T-cell (primary cell): ENCODE measurements around the gene ANKFN1. TPM values are rescaled to one million over a fixed set of nuclear protein-coding genes. Genes with fewer than 3 reads are reported as not detected.

Experiments
- ATAC-seq, 4 experiments: fragments of 200-7000 bp in 3 of 4; fragments of 150-1000 bp in 1 of 4; cut with Tn5 transposase; replicated peaks in 1 of 4; 1 replicate in 3 of 4; 2 replicates in 1 of 4; pipeline ENCODE4 v1.10.0; 2021; ENCODE audit warnings: moderate library complexity in 3 of 4, mild to moderate bottlenecking in 2 of 4, moderate number of reproducible peaks in 1 of 4
- CTCF ChIA-PET, 2 donors: fragments of 300-600 bp; sonication (Branson Sonifier 250); formaldehyde crosslinking; loops; one replicate each; lab custom pipeline; 2022; ENCODE audit warnings: antibody characterized with exemption in 2 of 2; lab: Charles Lee
- POLR2A ChIA-PET, 2 donors: fragments of 300-600 bp; sonication (Branson Sonifier 250); formaldehyde crosslinking; loops; one replicate each; lab custom pipeline; 2022; ENCODE audit warnings: antibody characterized with exemption in 2 of 2; lab: Charles Lee
- DNase-seq, 35 experiments: peaks; one replicate each; pipeline versions ENCODE4 v3.0.0 to v3.0.0-alpha.2; 2013 to 2023
- H3K27ac ChIP-seq: one replicate; pipeline ENCODE4 v1.5.1; 2013; ENCODE audit warnings: low read length
- H3K27me3 ChIP-seq, 2 experiments: replicated peaks in 1 of 2; 1 replicate in 1 of 2; 2 replicates in 1 of 2; pipeline versions ENCODE4 v1.6.1 to v1.7.0; 2013; ENCODE audit warnings: low read length in 1 of 2, mixed read lengths in 1 of 2; ENCODE audit not compliant: control insufficient read depth in 2 of 2, insufficient read depth in 2 of 2; ENCODE audit errors: extremely low read depth in 1 of 2
- H3K36me3 ChIP-seq, 2 donors: 1 replicate in 1 of 2; 2 replicates in 1 of 2; pipeline versions ENCODE4 v1.6.1 to v1.7.0; 2013; ENCODE audit warnings: low read length in 1 of 2; ENCODE audit not compliant: control insufficient read depth in 2 of 2, insufficient read depth in 1 of 2; ENCODE audit errors: extremely low read depth in 1 of 2
- H3K4me1 ChIP-seq, 2 experiments: 1 replicate in 1 of 2; 2 replicates in 1 of 2; pipeline versions ENCODE4 v1.6.1 to v1.7.0; 2013; ENCODE audit warnings: low read length in 2 of 2, mixed read lengths in 1 of 2; ENCODE audit not compliant: insufficient read depth in 2 of 2, control insufficient read depth in 1 of 2; ENCODE audit errors: extremely low read depth in 1 of 2
- H3K4me3 ChIP-seq, 2 donors: 1 replicate in 1 of 2; 2 replicates in 1 of 2; pipeline versions ENCODE4 v1.5.1 to v1.7.0; 2013; ENCODE audit warnings: mild to moderate bottlenecking in 2 of 2, low read length in 1 of 2, moderate library complexity in 1 of 2; ENCODE audit not compliant: control insufficient read depth in 1 of 2; ENCODE audit errors: extremely low read depth in 1 of 2
- H3K9me3 ChIP-seq: 2 replicates; pipeline ENCODE4 v1.7.0; 2013
- H3K27ac Mint-ChIP-seq, 2 donors: one replicate each; pipeline ENCODE4 v1.8.0; 2020 to 2021; ENCODE audit warnings: mild to moderate bottlenecking in 2 of 2, mixed read lengths in 2 of 2
- H3K27me3 Mint-ChIP-seq, 2 donors: one replicate each; pipeline ENCODE4 v1.8.0; 2021 to 2022; ENCODE audit warnings: mixed read lengths in 2 of 2
- H3K36me3 Mint-ChIP-seq: one replicate; pipeline ENCODE4 v1.8.0; 2021; ENCODE audit warnings: mixed read lengths
- H3K4me1 Mint-ChIP-seq, 3 donors: one replicate each; pipeline ENCODE4 v1.8.0; 2020 to 2022; ENCODE audit warnings: mixed read lengths in 3 of 3, mild to moderate bottlenecking in 1 of 3
- H3K4me3 Mint-ChIP-seq, 3 donors: one replicate each; pipeline ENCODE4 v1.8.0; 2020 to 2022; ENCODE audit warnings: mild to moderate bottlenecking in 3 of 3, mixed read lengths in 3 of 3, moderate library complexity in 3 of 3
- H3K9me3 Mint-ChIP-seq, 3 donors: one replicate each; pipeline ENCODE4 v1.8.0; 2020 to 2022; ENCODE audit warnings: mixed read lengths in 3 of 3
- WGBS: methylation state at CpG from one replicate; pipeline ENCODE4 v1.1.5; 2013; ENCODE audit warnings: missing lambda C conversion rate; ENCODE audit not compliant: insufficient coverage; 5-methylcytosine and 5-hydroxymethylcytosine counted together
- total RNA-seq, 35 experiments: library from RNA in 6 of 35; stranded (reverse) in 6 of 35; fragments of 120-200 nt in 1 of 35; gene quantifications; one replicate each; pipeline versions ENCODE4 v1.2.1 to v1.2.4 and lab custom pipeline; 2013 to 2026

Gene ANKFN1
- total RNA-seq, 5 donors from 2014 or later (not counting 1 experiment from before 2014, with no cell fraction given) = not detected

DNA sequence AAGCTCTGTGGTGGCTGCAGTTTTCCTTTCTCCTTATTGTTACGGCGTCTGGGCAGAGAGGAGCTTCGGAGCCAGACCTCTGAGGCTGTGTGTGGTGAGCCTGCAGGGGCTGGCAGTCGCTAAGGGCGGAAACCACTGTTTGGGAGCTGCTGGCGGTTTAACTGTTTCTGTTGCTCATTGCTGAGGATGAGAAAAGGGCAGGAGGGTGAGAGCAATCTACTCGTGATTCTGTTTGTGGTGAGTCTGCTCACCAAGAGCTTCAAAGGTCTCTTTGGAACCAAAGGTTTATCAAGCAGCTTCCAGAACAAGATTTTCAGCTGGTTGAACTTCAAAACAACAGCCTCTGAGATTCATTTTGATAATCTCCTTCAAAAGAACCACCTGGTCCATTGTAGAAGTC is 143.9 kb downstream of the ANKFN1 start:
- peak overlapping the region in 1 of 2 donors; percentile 35 for H3K4me3 ChIP-seq
- no peaks in the 10 kb centered on the region for H3K9me3 ChIP-seq
- POLR2A ChIA-PET = no interaction called here
- peak overlapping the region; percentile 14 to 60 (median 52) for H3K4me3 Mint-ChIP-seq
- H3K27me3 ChIP-seq = no peaks in the 10 kb centered on the region
- H3K27ac Mint-ChIP-seq = peak overlapping the region; percentile 30 to 61
- no peaks in the 10 kb centered on the region for H3K9me3 Mint-ChIP-seq
- CTCF ChIA-PET = no interaction called here
- WGBS = 0% methylated on average over 3 of the region's 7 CpGs
- H3K4me1 Mint-ChIP-seq = peaks cover 10 to 24% (median 12%) of the 10 kb centered on the region in 3 donors
- no peaks in the 10 kb centered on the region for H3K36me3 Mint-ChIP-seq
- peaks cover 0 to 4% of the 10 kb centered on the region in 2 donors for H3K27me3 Mint-ChIP-seq
- peak in 10 of 35 experiments; percentile 0 to 23 (median 4) for DNase-seq
- no peaks in the 10 kb centered on the region for H3K36me3 ChIP-seq
- H3K4me1 ChIP-seq = peaks cover 7 to 13% of the 10 kb centered on the region in 2 experiments
- no peak overlapping the region for H3K27ac ChIP-seq
- peak; percentile 48 to 76 (median 72) for ATAC-seq

DNA sequence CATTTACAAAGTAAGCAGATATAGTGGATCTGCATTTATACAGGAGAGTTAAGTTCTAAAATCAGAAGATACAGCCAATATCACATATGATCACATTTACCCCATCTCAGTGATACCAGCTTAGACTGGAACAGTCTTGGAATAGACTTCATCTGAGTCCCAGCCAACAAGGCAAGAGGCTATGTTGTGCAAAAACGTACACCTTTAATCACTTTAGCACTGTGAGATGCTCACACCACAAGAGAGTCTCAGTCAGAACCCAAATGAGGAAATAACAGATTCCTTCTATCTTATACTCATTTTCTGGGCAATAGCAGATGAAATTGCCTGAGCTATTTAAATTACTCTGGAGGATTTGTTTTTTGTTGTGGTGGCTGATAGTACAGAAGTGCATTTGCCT is 145.6 kb downstream of the ANKFN1 start:
- POLR2A ChIA-PET = no interaction called here
- H3K4me1 ChIP-seq = peaks cover 7 to 13% of the 10 kb centered on the region in 2 experiments
- H3K27ac ChIP-seq = no peak overlapping the region
- no peaks in the 10 kb centered on the region for H3K36me3 Mint-ChIP-seq
- no peak overlapping the region for H3K4me3 ChIP-seq
- no CpG with 5 or more reads among the region's 1 CpG for WGBS
- H3K4me3 Mint-ChIP-seq = no peak overlapping the region
- H3K9me3 Mint-ChIP-seq = no peaks in the 10 kb centered on the region
- ATAC-seq = no peak
- peaks cover 0 to 4% of the 10 kb centered on the region in 2 donors for H3K27me3 Mint-ChIP-seq
- CTCF ChIA-PET = no interaction called here
- H3K27ac Mint-ChIP-seq = no peak overlapping the region
- no peak for DNase-seq
- no peaks in the 10 kb centered on the region for H3K36me3 ChIP-seq
- H3K9me3 ChIP-seq = no peaks in the 10 kb centered on the region
- H3K4me1 Mint-ChIP-seq = peaks cover 10 to 19% (median 12%) of the 10 kb centered on the region in 3 donors
- no peaks in the 10 kb centered on the region for H3K27me3 ChIP-seq

DNA sequence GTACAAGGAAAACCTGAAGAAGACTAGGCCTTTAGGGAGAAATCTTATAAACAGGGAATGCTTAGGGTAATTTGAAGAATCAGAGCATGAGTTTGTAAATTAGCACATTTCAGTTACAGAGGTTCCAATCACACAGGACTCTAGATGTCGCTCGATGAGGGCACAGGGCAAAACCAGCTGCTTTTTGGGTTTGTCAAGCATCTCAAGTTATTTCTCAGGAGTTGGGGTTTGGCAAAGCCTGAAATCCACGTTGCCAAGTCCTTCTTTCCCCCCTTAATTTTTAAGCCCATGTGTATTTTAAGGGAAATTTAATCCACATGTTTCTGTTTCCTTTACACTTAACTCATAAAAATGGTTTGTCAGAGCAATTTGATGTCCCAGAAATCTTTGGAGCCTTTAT is 146.9 kb downstream of the ANKFN1 start:
- WGBS = no CpG with 5 or more reads among the region's 3 CpGs

DNA sequence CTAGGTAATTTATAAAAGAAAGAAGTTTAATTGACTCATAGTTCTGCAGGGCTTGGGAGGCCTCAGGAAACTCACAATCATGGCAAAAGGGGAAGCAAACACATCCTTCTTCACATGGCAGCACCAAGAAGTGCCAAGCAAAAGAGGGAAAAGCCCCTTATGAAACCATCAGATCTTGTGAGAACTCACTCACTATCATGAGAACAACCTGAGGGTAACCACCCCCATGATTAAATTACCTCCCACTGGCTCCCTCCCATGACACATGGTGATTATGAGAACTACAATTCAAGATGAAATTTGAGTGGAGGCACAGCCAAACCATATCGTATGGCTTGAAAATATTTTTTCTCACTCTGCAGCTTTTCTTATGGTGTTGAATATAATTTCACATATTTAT is 151.7 kb downstream of the ANKFN1 start:
- no peaks in the 10 kb centered on the region for H3K9me3 ChIP-seq
- H3K4me1 ChIP-seq = no peaks in the 10 kb centered on the region
- peaks cover 5 to 9% of the 10 kb centered on the region in 2 donors for H3K27me3 Mint-ChIP-seq
- H3K4me1 Mint-ChIP-seq = no peaks in the 10 kb centered on the region
- H3K4me3 Mint-ChIP-seq = no peak overlapping the region
- no peak overlapping the region for H3K4me3 ChIP-seq
- no peak for DNase-seq
- POLR2A ChIA-PET = no interaction called here
- ATAC-seq = no peak
- H3K27me3 ChIP-seq = no peaks in the 10 kb centered on the region
- H3K27ac ChIP-seq = no peak overlapping the region
- no peaks in the 10 kb centered on the region for H3K36me3 ChIP-seq
- H3K27ac Mint-ChIP-seq = no peak overlapping the region
- no CpG with 5 or more reads among the region's 1 CpG for WGBS
- peaks cover 0 to 4% (median 0%) of the 10 kb centered on the region in 3 donors for H3K9me3 Mint-ChIP-seq
- no peaks in the 10 kb centered on the region for H3K36me3 Mint-ChIP-seq
- CTCF ChIA-PET = no interaction called here

More for the DNA sequence above, 146.9 kb downstream of the ANKFN1 start:
- ChIA-PET CTCF (no interaction called here), POLR2A (no interaction called here)
- peaks cover 10 to 19% (median 12%) of the 10 kb centered on the region in 3 donors for H3K4me1 Mint-ChIP-seq
- Histone ChIP-seq H3K4me1 (peaks cover 7 to 13% of the 10 kb centered on the region in 2 experiments), H3K36me3 (no peaks in the 10 kb centered on the region), H3K4me3 (no peak overlapping the region), H3K27ac (no peak overlapping the region), H3K9me3 (no peaks in the 10 kb centered on the region), H3K27me3 (no peaks in the 10 kb centered on the region)
- no peak for DNase-seq
- no peaks in the 10 kb centered on the region for H3K9me3 Mint-ChIP-seq
- ATAC-seq = no peak
- H3K27me3 Mint-ChIP-seq = peaks cover 0 to 4% of the 10 kb centered on the region in 2 donors
- no peaks in the 10 kb centered on the region for H3K36me3 Mint-ChIP-seq
- no peak overlapping the region for H3K4me3 Mint-ChIP-seq
- H3K27ac Mint-ChIP-seq = no peak overlapping the region

DNA sequence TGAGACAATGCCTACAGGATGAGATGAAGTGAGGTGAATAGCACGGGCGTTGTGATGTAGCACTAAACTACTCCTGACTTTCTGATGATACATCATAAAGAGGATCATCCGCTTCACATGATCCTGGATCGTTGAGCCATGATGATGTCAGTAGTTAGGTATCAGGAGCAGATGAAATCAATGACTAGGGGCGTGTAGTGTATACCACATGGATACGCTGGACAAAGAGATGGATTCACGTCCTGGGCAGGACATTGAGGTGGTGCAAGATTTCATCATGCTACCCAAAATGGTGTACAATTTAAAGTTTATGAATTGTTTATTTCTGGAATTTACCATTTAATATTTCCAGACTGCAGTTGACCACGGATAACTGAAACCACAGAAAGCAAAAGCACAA is 156.6 kb downstream of the ANKFN1 start:
- Mint-ChIP-seq H3K4me3 (no peak overlapping the region), H3K9me3 (peaks cover 0 to 4% (median 0%) of the 10 kb centered on the region in 3 donors), H3K27ac (no peak overlapping the region), H3K27me3 (peaks cover 11 to 12% of the 10 kb centered on the region in 2 donors), H3K4me1 (no peaks in the 10 kb centered on the region), H3K36me3 (no peaks in the 10 kb centered on the region)
- ChIA-PET CTCF (no interaction called here), POLR2A (no interaction called here)
- no peaks in the 10 kb centered on the region for H3K4me1 ChIP-seq
- no peaks in the 10 kb centered on the region for H3K27me3 ChIP-seq
- H3K36me3 ChIP-seq = no peaks in the 10 kb centered on the region
- WGBS = 85% methylated on average over 4 of the region's 8 CpGs
- DNase-seq = no peak
- no peaks in the 10 kb centered on the region for H3K9me3 ChIP-seq
- no peak overlapping the region for H3K27ac ChIP-seq
- ATAC-seq = no peak
- H3K4me3 ChIP-seq = no peak overlapping the region

DNA sequence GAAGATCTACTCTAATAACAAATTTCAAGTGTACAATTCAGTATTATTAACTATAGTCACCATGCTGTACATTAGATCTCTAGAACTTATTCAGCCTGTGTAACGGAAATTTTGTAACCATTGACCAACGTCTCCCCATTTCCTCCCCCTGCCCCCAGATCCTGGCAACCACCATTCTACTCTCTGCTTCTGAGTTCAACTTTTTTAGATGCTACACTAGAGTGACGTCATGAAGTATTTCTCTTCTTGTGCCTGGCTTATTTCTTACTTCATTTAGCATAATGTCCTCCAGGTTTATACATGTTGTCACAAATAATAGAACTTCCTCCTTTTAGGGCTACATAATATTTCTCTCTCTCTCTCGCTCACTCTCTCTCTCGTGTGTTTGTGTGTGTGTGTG is 157.5 kb downstream of the ANKFN1 start:
- WGBS = 58% methylated on average over 2 of the region's 5 CpGs

DNA sequence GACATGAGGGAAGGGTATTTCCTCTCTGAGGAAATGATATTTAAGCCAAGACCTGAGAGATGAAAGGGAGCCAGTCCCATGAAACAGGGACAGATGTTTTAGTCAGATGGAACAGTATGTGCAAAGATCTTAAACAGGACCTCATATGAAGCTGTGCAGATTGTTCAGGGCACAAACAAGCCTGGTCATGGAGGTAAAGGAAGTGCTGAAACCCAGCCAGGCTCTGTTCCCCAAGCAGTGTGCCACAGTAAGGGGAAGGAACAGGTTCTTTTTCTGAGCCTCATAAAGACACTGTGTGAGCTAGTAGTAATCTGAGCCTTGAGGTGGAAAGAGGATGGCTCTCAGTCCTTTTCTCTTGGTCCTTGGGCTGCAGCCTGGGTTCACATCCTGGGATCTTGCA is 159.9 kb downstream of the ANKFN1 start:
- H3K36me3 Mint-ChIP-seq = no peaks in the 10 kb centered on the region
- no peak overlapping the region for H3K27ac ChIP-seq
- no peak overlapping the region for H3K4me3 Mint-ChIP-seq
- ATAC-seq (no peak), DNase-seq (peak in 1 of 35 experiments; percentile 2)
- H3K27me3 Mint-ChIP-seq = peaks cover 8 to 12% of the 10 kb centered on the region in 2 donors
- H3K27ac Mint-ChIP-seq = no peak overlapping the region
- no peaks in the 10 kb centered on the region for H3K9me3 Mint-ChIP-seq
- H3K4me3 ChIP-seq = no peak overlapping the region
- no peaks in the 10 kb centered on the region for H3K4me1 Mint-ChIP-seq
- H3K9me3 ChIP-seq = no peaks in the 10 kb centered on the region
- H3K4me1 ChIP-seq = no peaks in the 10 kb centered on the region
- no peaks in the 10 kb centered on the region for H3K27me3 ChIP-seq
- no peaks in the 10 kb centered on the region for H3K36me3 ChIP-seq
- CTCF ChIA-PET = no interaction called here
- POLR2A ChIA-PET = no interaction called here

More for the DNA sequence above, 157.5 kb downstream of the ANKFN1 start:
- ChIA-PET POLR2A (no interaction called here), CTCF (no interaction called here)
- H3K36me3 ChIP-seq = no peaks in the 10 kb centered on the region
- no peaks in the 10 kb centered on the region for H3K27me3 ChIP-seq
- H3K4me3 ChIP-seq = no peak overlapping the region
- no peaks in the 10 kb centered on the region for H3K4me1 ChIP-seq
- H3K27ac ChIP-seq = no peak overlapping the region
- H3K4me3 Mint-ChIP-seq = no peak overlapping the region
- H3K9me3 ChIP-seq = no peaks in the 10 kb centered on the region
- H3K36me3 Mint-ChIP-seq = no peaks in the 10 kb centered on the region
- H3K27me3 Mint-ChIP-seq = peaks cover 11 to 12% of the 10 kb centered on the region in 2 donors
- DNase-seq (no peak), ATAC-seq (no peak)
- H3K9me3 Mint-ChIP-seq = peaks cover 0 to 4% (median 0%) of the 10 kb centered on the region in 3 donors
- H3K4me1 Mint-ChIP-seq = no peaks in the 10 kb centered on the region
- no peak overlapping the region for H3K27ac Mint-ChIP-seq
